WTC11 (cell line): ENCODE results near the gene APH1A. TPM values are rescaled to one million over a fixed set of nuclear protein-coding genes. Genes with fewer than 3 reads are reported as not detected.
A peak's percentile ranks its signal among the peaks of the same experiment; 100 is the strongest.
"Not testable (repeated sequence)": the region's sequence is repeated elsewhere in the genome, so short reads cannot be mapped to it uniquely, and the experiment has no call there.

Experiments
- ATAC-seq: fragments of 200-7000 bp; cut with Tn5 transposase; 2 replicates; pipeline ENCODE4 v1.10.0; 2021; ENCODE audit warnings: mild to moderate bottlenecking, moderate library complexity
- CTCF ChIA-PET: fragments of 300-600 bp; sonication (Branson Sonifier 250); formaldehyde crosslinking; loops from one replicate; lab custom pipeline; 2021; ENCODE audit warnings: antibody characterized with exemption; lab: Charles Lee
- POLR2A ChIA-PET: fragments of 350-600 bp; sonication (Branson Sonifier 250); formaldehyde crosslinking; loops from one replicate; lab custom pipeline; 2021; ENCODE audit warnings: antibody characterized with exemption; lab: Charles Lee
- DNase-seq: peaks from one replicate; pipeline ENCODE4 v3.0.0; 2021; ENCODE audit warnings: low spot score
- H3K27ac Mint-ChIP-seq: 2 replicates; pipeline ENCODE4 v1.8.0; 2021; ENCODE audit warnings: mixed read lengths
- H3K27me3 Mint-ChIP-seq: 2 replicates; pipeline ENCODE4 v1.8.0; 2021; ENCODE audit warnings: low read depth, mild to moderate bottlenecking, moderate library complexity, mixed read lengths
- H3K36me3 Mint-ChIP-seq: 2 replicates; pipeline ENCODE4 v1.8.0; 2021; ENCODE audit warnings: mixed read lengths
- H3K4me1 Mint-ChIP-seq: 2 replicates; pipeline ENCODE4 v1.8.0; 2022; ENCODE audit warnings: mixed read lengths
- H3K4me3 Mint-ChIP-seq: 2 replicates; pipeline ENCODE4 v1.8.0; 2021; ENCODE audit warnings: mild to moderate bottlenecking, moderate library complexity, mixed read lengths
- H3K9me3 Mint-ChIP-seq: 2 replicates; pipeline ENCODE4 v1.8.0; 2021; ENCODE audit warnings: mixed read lengths
- CTCF ChIP-seq: fragments of 200-600 bp; IDR thresholded peaks from 2 replicates; pipeline ENCODE4 v1.8.0; 2022; ENCODE audit warnings: antibody characterized with exemption
- GABPB1 ChIP-seq: sonication (generic); formaldehyde crosslinking; IDR thresholded peaks from 2 replicates; pipeline ENCODE4 v1.8.1; 2023; ENCODE audit warnings: mild to moderate bottlenecking, missing genetic modification reagents
- ZNF121 ChIP-seq: sonication (generic); formaldehyde crosslinking; IDR thresholded peaks from 2 replicates; pipeline ENCODE4 v1.8.0; 2023; ENCODE audit warnings: missing genetic modification reagents
- total RNA-seq: library from RNA; stranded (reverse); gene quantifications from 3 replicates; pipeline ENCODE4 v1.2.3, GENCODE V29; 2021

Gene APH1A
- total RNA-seq, 1 experiment from 2014 or later = 120 TPM

- TF ChIP-seq GABPB1 (CRISPR knock-in tag) (no peak), CTCF (peak; percentile 19; the same call in 1 of the 2 replicates)
- Mint-ChIP-seq H3K27ac (no peak overlapping the region), H3K4me3 (no peak overlapping the region), H3K36me3 (peaks cover 47% of the 10 kb centered on the region), H3K4me1 (no peaks in the 10 kb centered on the region), H3K27me3 (no peaks in the 10 kb centered on the region), H3K9me3 (no peaks in the 10 kb centered on the region)
- ATAC-seq (no peak), DNase-seq (no peak)
- ChIA-PET POLR2A (interaction anchor here (0.6 kb wide), 1 partner anchor 116 kb away, joined by 4 read pairs; no protein-coding TSS in a partner anchor), CTCF (no interaction called here)
Measured at GRCh38 chr1:150221552-150221951, 47.3 kb downstream of the APH1A start.

DNA sequence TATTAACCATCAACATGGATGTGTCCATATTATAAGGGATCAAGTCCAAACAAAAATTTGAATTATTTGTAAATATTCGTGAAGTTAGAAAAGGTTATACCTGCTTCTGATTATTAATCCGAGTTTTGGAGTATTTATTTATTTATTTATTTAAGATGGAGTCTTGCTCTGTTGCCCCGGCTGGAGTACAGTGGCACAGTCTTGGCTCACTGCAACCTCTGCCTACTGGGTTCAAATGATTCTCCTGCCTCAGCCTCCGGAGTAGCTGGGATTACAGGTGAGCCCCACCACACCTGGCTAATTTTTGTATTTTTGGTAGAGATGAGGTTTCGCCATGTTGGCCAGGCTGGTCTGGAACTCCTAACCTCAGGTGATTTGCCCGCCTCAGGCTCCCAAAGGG is 53.0 kb downstream of the APH1A start:
- ATAC-seq, DNase-seq, H3K9me3 Mint-ChIP-seq, CTCF ChIA-PET, H3K27me3 Mint-ChIP-seq: not testable (repeated sequence)
- POLR2A ChIA-PET = interaction anchor here (0.7 kb wide), 1 partner anchor 346 kb away, joined by 3 read pairs; no protein-coding TSS in a partner anchor
- TF ChIP-seq ZNF121 (CRISPR knock-in tag) = peak; percentile 68; the same call in 1 of the 2 replicates
- TF ChIP-seq, all 79 proteins: peak for 1; not testable (repeated sequence) for 78
- H3K4me3 Mint-ChIP-seq, H3K27ac Mint-ChIP-seq, H3K4me1 Mint-ChIP-seq: not testable (repeated sequence)
- peaks cover 15% of the 10 kb centered on the region for H3K36me3 Mint-ChIP-seq

Other genes starting within 250 kb of the APH1A start
- 26.1 to 28.2 TPM (median 27.3 TPM) in 3 replicates for gene VPS45, start 201.2 kb downstream of the APH1A start, total RNA-seq
- 23.3 to 27.0 TPM (median 25.7 TPM) in 3 replicates for gene PLEKHO1, start 119.1 kb downstream of the APH1A start, total RNA-seq
- gene ANP32E, start 32.9 kb downstream of the APH1A start, total RNA-seq = 101 to 119 TPM (median 104 TPM) in 3 replicates
- gene CA14, start 11.2 kb downstream of the APH1A start, total RNA-seq = 35.3 to 46.9 TPM (median 45.0 TPM) in 3 replicates
- 10.3 to 19.0 TPM (median 18.0 TPM) in 3 replicates for gene C1orf54, start 3.8 kb upstream of the APH1A start, total RNA-seq
- gene CIART, start 13.5 kb upstream of the APH1A start, total RNA-seq = 7.8 to 10.5 TPM (median 8.1 TPM) in 3 replicates
- gene MRPS21, start 24.8 kb upstream of the APH1A start, total RNA-seq = 100 to 105 TPM (median 100 TPM) in 3 replicates
- 56.7 to 67.8 TPM (median 60.3 TPM) in 3 replicates for gene PRPF3, start 52.5 kb upstream of the APH1A start, total RNA-seq
- 25.4 to 26.4 TPM (median 26.1 TPM) in 3 replicates for gene RPRD2, start 95.1 kb upstream of the APH1A start, total RNA-seq
- 42.9 to 51.1 TPM (median 49.7 TPM) in 3 replicates for gene TARS2, start 218.4 kb upstream of the APH1A start, total RNA-seq
- 0.69 to 1.6 TPM (median 0.76 TPM) in 3 replicates for gene ECM1, start 239.1 kb upstream of the APH1A start, total RNA-seq
- gene FALEC, start 246.7 kb upstream of the APH1A start, total RNA-seq = 0.71 to 1.2 TPM (median 1.0 TPM) in 3 replicates